Gastrocnemius medialis (tissue), 4 donors: ENCODE results near the gene C9orf85. TPM values are rescaled to one million over a fixed set of nuclear protein-coding genes. Genes with fewer than 3 reads are reported as not detected.

Experiments
- ATAC-seq, 2 donors: fragments of 150-250 bp; one replicate each; pipeline ENCODE4 v1.9.1; 2016
- DNase-seq, 2 donors: peaks; one replicate each; pipeline ENCODE4 v3.0.0-alpha.2; 2019
- H3K27ac ChIP-seq, 4 donors: fragments of 200-600 bp; sonication (generic); 1 replicate in 1 of 4; 2 replicates in 3 of 4; pipeline ENCODE4 v1.5.1; 2016 to 2018; ENCODE audit warnings: mild to moderate bottlenecking in 2 of 4, moderate library complexity in 1 of 4
- H3K27me3 ChIP-seq, 3 donors: fragments of 200-600 bp; sonication (generic) in 2 of 3; 1 replicate in 1 of 3; 2 replicates in 2 of 3; pipeline versions ENCODE4 v1.5.1 to v1.6.0; 2016 to 2019; ENCODE audit warnings: mild to moderate bottlenecking in 1 of 3, moderate library complexity in 1 of 3
- H3K36me3 ChIP-seq, 2 donors: fragments of 200-600 bp; sonication (generic) in 1 of 2; one replicate each; pipeline ENCODE4 v1.5.1; 2017 to 2018
- H3K4me1 ChIP-seq, 2 donors: fragments of 200-600 bp; sonication (generic) in 1 of 2; one replicate each; pipeline ENCODE4 v1.5.1; 2016 to 2017; ENCODE audit warnings: mild to moderate bottlenecking in 2 of 2
- H3K4me3 ChIP-seq, 4 donors: fragments of 200-600 bp; sonication (generic) in 3 of 4; 1 replicate in 1 of 4; 2 replicates in 3 of 4; pipeline ENCODE4 v1.5.1; 2016 to 2019; ENCODE audit warnings: mild to moderate bottlenecking in 2 of 4
- H3K9me3 ChIP-seq, 3 donors: fragments of 200-600 bp; sonication (generic) in 2 of 3; 1 replicate in 1 of 3; 2 replicates in 2 of 3; pipeline ENCODE4 v1.5.1; 2016 to 2019
- POLR2A ChIP-seq, 2 donors: fragments of 450-650 bp; IDR thresholded peaks; one replicate each; pipeline ENCODE4 v1.6.1; 2017; ENCODE audit warnings: antibody characterized with exemption in 2 of 2, mild to moderate bottlenecking in 2 of 2, moderate library complexity in 2 of 2
- in situ Hi-C, 4 donors: fragments of 200-750 bp; cut with MboI; loops; one replicate each; pipeline versions ENCODE4 v1.15.0 to v1.8.0; 2017; ENCODE audit warnings: low sequenced_read_pairs in 4 of 4
- intact Hi-C: fragments of 100-400 bp; cut with DNase I; formaldehyde crosslinking; loops from one replicate; pipeline ENCODE4 v1.15.1; 2023; ENCODE audit warnings: low total_unique reads
- total RNA-seq, 4 donors: library from RNA; depleted of rRNA; stranded (reverse); fragments of >200 nt; gene quantifications; one replicate each; pipeline versions ENCODE4 v1.1.0 to v1.2.3, GENCODE V29; 2016
- TF ChIP-seq, protein P1 (sequence below), 5 experiments: fragments of 450-650 bp in 3 of 5; fragments of 200-600 bp in 2 of 5; sonication (generic) in 2 of 5; IDR thresholded peaks in 4 of 5; conservative IDR thresholded peaks in 1 of 5; 1 replicate in 4 of 5; 2 replicates in 1 of 5; pipeline ENCODE4 v1.5.1; 2016 to 2019; ENCODE audit warnings: antibody characterized with exemption in 5 of 5, mild to moderate bottlenecking in 3 of 5, moderate library complexity in 3 of 5

C9orf85 gene
- total RNA-seq, 4 donors from 2014 or later = 1.7 to 9.6 (median 6.3) TPM

DNA sequence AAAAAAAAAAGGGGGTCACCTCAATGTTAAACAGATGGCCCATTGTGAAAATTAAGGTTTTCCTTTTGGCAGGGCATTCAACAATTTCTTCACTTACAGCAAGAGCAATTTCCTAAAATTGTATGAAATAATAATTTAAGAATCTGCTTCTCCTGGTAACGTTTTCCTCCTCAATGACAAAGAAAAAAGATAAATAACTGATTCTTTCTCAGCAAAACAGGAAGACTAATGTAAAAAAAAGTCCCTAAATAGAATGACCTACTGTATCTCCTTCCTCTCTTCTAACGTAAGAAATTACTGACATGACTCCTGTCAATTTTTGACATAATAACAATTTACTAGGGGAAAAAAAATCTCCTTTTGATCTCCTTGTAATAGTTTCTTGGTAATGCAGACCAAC is 26.0 kb upstream of the C9orf85 start:
- no peak overlapping the region for H3K27ac ChIP-seq
- no peak for ATAC-seq
- TF ChIP-seq, protein P1, sequence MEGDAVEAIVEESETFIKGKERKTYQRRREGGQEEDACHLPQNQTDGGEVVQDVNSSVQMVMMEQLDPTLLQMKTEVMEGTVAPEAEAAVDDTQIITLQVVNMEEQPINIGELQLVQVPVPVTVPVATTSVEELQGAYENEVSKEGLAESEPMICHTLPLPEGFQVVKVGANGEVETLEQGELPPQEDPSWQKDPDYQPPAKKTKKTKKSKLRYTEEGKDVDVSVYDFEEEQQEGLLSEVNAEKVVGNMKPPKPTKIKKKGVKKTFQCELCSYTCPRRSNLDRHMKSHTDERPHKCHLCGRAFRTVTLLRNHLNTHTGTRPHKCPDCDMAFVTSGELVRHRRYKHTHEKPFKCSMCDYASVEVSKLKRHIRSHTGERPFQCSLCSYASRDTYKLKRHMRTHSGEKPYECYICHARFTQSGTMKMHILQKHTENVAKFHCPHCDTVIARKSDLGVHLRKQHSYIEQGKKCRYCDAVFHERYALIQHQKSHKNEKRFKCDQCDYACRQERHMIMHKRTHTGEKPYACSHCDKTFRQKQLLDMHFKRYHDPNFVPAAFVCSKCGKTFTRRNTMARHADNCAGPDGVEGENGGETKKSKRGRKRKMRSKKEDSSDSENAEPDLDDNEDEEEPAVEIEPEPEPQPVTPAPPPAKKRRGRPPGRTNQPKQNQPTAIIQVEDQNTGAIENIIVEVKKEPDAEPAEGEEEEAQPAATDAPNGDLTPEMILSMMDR (IDR thresholded peaks at IDR 0.05 in 4 of 5, conservative IDR thresholded peaks at IDR 0.05 in 1 of 5) = no peak
- TF ChIP-seq POLR2A (IDR thresholded peaks at IDR 0.05) = no peak

DNA sequence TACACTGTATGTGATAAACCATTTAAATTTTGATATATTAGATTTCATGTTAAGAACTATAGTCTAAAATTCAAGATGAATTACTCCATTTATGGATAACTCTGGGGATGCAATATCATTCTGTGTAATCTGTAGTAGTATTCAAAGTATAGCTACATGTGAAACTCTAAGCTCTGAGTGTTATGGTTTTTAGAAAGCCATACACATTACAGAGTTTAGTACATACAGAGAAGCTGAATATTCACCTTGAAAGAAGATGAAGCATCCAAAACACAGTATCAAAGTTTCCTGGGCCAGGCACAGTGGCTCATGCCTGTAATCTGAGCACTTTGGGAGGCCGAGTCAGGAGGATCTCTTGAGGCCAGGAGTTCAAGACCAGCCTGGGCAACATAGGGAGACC is 25.4 kb upstream of the C9orf85 start:
- ATAC-seq (no peak), DNase-seq (no peak)
- in situ Hi-C loops (no loop called here), intact Hi-C loops (no loop called here)
- peaks cover 0 to 9% (median 0%) of the 10 kb centered on the region in 3 donors for H3K9me3 ChIP-seq
- H3K4me1 ChIP-seq = peaks cover 0 to 9% of the 10 kb centered on the region in 2 donors
- no peaks in the 10 kb centered on the region for H3K36me3 ChIP-seq
- no peak overlapping the region for H3K4me3 ChIP-seq
- no peaks in the 10 kb centered on the region for H3K27me3 ChIP-seq
- no peak overlapping the region for H3K27ac ChIP-seq
- TF ChIP-seq, protein P1 (IDR thresholded peaks at IDR 0.05 in 4 of 5, conservative IDR thresholded peaks at IDR 0.05 in 1 of 5) = no peak
- no peak for TF ChIP-seq POLR2A (IDR thresholded peaks at IDR 0.05)

More for the DNA sequence above, 26.0 kb upstream of the C9orf85 start:
- in situ Hi-C loops = no loop called here
- Histone ChIP-seq H3K36me3 (no peaks in the 10 kb centered on the region), H3K9me3 (peaks cover 0 to 9% (median 0%) of the 10 kb centered on the region in 3 donors), H3K4me3 (no peak overlapping the region), H3K4me1 (peaks cover 0 to 10% of the 10 kb centered on the region in 2 donors), H3K27me3 (no peaks in the 10 kb centered on the region)
- intact Hi-C loops = no loop called here
- DNase-seq = no peak

DNA sequence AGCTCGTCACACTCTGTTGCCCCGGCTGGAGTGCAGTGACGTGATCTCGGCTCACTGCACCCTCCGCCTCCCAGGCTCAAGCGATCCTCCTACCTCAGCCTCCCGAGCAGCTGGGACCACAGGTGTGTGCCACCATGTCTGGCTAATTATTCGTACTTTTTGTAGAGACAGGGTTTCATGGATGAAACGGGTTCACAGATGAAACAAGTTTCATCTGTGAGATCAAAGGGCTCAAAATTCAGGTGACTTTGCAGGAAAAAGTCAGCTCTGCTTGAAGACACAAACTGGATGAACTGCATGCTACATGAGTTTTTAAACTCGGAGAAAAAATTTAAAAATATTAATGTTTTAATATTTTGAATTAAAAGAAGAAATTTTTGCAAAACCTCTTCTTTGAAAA is 24.9 kb upstream of the C9orf85 start:
- DNase-seq = no peak
- Histone ChIP-seq H3K27ac (no peak overlapping the region), H3K4me3 (no peak overlapping the region), H3K27me3 (no peaks in the 10 kb centered on the region), H3K36me3 (no peaks in the 10 kb centered on the region), H3K4me1 (peaks cover 0 to 11% of the 10 kb centered on the region in 2 donors), H3K9me3 (peaks cover 0 to 9% (median 0%) of the 10 kb centered on the region in 3 donors)
- TF ChIP-seq POLR2A (IDR thresholded peaks at IDR 0.05) = no peak
- TF ChIP-seq, protein P1 (IDR thresholded peaks at IDR 0.05 in 4 of 5, conservative IDR thresholded peaks at IDR 0.05 in 1 of 5) = no peak
- ATAC-seq = no peak
- in situ Hi-C loops (no loop called here), intact Hi-C loops (no loop called here)

DNA sequence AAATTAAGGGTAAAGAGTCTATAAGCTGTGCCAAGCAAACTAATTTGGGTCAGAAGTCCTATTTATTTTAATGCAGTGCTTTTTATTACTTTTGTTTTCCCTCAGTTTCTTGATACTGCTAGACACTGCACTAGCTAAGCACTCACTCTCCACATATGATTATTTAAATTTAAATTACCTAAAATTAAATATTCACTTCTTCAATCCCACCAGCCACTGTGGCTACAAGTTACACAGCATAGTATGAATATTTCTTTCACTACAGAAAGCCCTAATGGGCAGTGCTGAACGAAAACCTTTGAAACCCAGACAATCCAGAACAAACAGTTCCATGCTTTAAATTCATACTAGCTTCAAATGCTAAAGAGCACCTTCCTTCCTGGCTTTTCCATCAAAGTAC is 24.1 kb upstream of the C9orf85 start:
- intact Hi-C loops = no loop called here

More for the DNA sequence above, 24.1 kb upstream of the C9orf85 start:
- no peak for DNase-seq
- H3K9me3 ChIP-seq = peaks cover 0 to 9% (median 0%) of the 10 kb centered on the region in 3 donors
- no peak for ATAC-seq
- H3K4me3 ChIP-seq = no peak overlapping the region
- no peaks in the 10 kb centered on the region for H3K36me3 ChIP-seq
- H3K27ac ChIP-seq = no peak overlapping the region
- H3K27me3 ChIP-seq = no peaks in the 10 kb centered on the region
- peaks cover 0 to 12% of the 10 kb centered on the region in 2 donors for H3K4me1 ChIP-seq
- TF ChIP-seq, protein P1 (IDR thresholded peaks at IDR 0.05 in 4 of 5, conservative IDR thresholded peaks at IDR 0.05 in 1 of 5) = no peak
- TF ChIP-seq POLR2A (IDR thresholded peaks at IDR 0.05) = no peak
- in situ Hi-C loops = no loop called here
